Stimulated activated CD4-positive, alpha-beta T cell treated with anti-CD3 and anti-CD28 coated beads, Interleukin-4, amount 100 ng/mL, for 1 hour (primary cell): ENCODE measurements around the gene SLIRP.
A peak's percentile ranks its signal among the peaks of the same experiment; 100 is the strongest.
"Not testable (repeated sequence)": the region's sequence is repeated elsewhere in the genome, so short reads cannot be mapped to it uniquely, and the experiment has no call there.

ENCODE experiments used
- DNase-seq: peaks from one replicate; pipeline ENCODE4 v3.0.0-alpha.2; 2020

The SLIRP gene

DNA sequence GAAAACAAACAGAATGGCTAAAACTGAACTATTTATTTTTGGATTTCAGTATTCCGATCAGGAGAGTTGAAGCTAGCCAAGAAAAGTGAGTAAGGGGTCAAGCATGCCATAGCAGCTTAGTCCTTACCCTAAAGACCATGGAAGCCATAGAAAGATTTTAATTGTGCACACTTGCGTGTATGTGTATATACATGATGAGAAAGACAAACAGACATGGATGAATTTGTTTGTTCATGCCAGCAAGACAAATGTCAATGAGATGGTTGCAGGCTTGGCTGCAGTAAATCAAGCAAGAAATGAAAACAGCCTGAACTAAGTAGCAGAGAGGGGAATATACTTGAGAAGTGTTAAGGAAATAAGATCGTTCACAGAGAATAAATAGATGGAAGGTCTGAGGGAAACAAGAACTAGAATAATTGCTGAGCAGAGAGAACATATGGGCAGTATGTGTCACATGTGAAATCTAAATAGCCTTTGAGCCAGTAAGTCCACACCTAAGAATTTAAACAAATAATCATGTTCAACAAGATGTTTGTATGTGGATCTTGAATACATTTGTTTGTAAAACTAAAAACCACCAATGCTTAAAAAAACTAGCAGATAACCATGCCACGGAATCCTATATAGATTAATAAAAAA lies 38.3 kb downstream of the SLIRP start:
- no peak for DNase-seq

- not testable (repeated sequence) for DNase-seq
Observed at GRCh38 chr14:77747425-77747824, 39.5 kb downstream of the SLIRP start.

DNA sequence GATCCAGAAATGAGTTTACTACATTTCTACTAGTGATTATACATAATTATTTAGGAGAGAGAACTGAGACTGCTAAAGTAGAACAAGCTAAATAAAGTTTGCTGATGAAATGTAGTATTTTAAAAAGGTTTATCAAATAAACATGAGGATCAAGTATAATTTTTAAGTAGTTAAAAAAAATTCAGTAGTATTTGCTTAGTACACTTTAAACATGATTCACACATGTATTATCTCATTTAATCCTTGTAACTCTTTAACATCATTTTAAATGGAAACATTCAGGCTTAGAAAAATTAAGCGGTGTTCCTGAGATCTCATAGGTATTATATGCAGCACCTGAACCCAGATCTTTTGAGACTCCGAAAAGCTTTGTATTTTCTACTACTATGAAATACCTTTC lies 44.4 kb downstream of the SLIRP start:
- no peak for DNase-seq

GRCh38 chr14:77752799-77753516 lies 45.1 kb downstream of the SLIRP start:
- DNase-seq = no peak

- DNase-seq = peak; percentile 88
Observed at GRCh38 chr14:77760381-77761204, 52.7 kb downstream of the SLIRP start, which contains the start of gene SNW1. Gene SNW1, minus strand, starts transcription at chr14:77761156. Its CDS starts 29 bp downstream, at chr14:77761127.

DNA sequence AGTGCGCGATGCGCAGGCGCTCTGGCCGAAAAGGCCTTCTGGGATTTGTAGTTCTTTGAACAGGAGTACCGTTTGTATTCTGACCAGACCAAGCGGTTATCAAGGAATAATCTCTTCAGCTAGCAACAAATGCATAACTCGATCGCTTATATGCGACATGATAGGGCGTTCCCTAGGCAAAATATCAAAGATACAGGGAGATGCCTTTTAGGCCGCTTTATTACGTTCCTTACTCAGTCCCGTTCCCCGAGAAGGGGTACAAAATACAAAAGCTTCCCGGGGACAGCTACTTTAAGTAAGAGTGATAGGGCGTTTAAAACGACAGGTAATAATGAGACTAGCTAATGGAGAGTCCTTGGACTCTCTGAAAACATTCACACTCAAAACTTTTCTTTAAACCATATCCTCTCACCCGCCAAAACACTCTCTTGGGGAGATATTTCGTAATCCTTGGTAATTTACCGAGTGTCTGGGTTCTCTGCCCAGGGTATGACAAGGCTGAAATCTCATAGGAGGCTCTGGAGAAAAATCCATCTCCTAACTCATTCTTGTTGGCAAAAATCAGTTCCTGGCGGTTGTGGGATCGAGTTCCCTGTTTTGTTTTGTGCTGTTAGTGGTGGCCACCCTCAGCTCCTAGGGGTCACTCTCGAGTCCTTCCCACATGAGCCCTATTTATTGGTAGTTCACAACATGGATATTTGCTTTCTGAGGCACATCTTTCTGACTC lies 53.5 kb downstream of the SLIRP start:
- no peak for DNase-seq

DNA sequence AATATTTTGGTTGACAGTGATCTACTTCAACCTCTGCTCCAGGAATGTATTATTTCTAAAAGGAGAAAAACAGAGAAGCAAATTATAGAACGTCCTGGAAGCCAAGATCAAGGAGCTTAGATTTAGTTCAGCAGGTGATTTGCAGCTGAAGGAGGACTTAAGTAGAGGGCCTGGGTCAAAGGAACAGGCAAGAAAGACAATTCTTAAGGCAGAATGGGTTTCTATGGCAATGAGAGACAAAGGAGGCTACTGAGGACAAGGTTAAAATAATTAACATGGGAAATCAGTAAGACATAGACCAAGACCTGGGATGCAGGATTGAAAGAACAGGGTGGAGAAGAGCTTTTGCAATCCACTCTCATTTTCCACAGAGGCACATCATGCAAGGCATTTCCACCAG lies 55.4 kb downstream of the SLIRP start:
- DNase-seq = no peak

- DNase-seq = no peak
Observed at GRCh38 chr14:77763978-77764377, 56.1 kb downstream of the SLIRP start.
